Effector CD8-positive, alpha-beta T cell (primary cell): ENCODE measurements around the gene CLEC3B.
"Not testable (repeated sequence)": the region's sequence is repeated elsewhere in the genome, so short reads cannot be mapped to it uniquely, and the experiment has no call there.

Experiments
- DNase-seq: peaks from one replicate; lab custom pipeline; 2025; lab: John Stamatoyannopoulos, UW

CLEC3B gene

DNA sequence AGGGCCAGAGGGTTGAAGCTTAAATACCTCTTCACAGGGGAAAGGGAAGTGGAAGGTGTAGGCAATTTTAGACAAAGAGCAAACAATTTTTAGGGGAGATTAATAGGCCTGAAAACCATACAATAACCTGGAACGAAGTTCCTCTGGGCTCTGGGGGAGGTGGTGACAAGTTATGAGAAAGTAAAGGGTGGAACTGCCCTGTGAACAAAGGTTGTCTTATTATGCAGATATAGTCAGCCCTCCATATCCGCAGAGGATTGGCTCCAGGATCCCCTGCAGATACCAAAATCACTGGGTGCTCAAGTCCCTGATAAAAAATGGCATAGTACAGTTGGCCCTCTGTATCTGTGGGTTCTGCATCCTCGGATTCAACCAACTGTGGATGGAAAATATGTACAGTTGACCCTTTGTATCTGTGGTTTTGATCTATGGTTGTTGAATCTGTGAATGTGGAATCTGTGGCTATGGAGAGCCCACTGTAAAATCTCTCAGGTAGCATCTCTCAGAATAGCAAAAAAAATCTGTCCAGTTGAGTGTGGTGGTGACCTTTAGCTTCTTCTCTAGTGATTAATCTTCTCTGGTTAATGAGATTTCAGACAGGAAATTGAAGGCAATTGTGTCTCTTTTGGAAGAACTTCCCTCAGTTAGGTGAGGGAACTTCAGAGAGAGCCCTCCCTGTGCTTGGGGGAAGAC, 40.2 kb downstream of the CLEC3B start:
- DNase-seq, result no peak

DNA sequence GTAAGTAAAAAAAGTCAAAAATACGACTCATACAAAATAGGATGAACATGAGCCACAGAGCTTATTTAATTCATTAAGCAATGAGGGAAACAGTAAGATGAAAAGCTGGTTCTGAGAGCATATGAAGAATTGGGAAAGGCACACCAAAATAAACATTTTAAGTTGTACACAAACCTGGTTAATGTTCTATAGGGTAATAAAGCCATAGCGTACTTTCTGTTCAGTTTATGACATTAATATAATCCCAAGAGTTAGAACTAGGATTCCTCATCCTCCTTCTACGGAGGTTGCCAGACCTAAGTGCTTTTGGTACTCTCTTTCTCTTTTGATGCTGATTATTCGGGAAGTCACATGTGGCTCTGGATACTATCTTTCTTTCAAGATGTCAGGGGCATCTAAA, 41.4 kb downstream of the CLEC3B start:
- no peak for DNase-seq

DNA sequence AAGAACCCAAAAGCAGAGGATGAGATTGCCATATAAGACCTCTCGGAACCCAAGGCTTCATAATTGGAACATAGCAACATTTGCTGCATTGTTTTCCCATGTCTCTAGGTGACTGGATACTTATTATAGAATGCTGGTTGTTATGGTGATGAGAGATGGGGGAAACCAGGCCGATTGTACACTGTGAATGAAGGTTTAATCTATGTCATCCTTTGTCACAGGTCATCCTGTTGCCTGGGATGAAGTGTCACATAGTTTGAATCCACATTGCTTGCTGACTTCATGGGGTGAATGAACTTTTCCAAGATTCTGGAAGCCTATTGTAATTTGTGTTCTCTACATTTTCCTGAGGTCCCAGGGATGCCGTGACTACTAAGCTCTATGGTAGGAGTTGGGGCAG, 41.8 kb downstream of the CLEC3B start:
- no peak for DNase-seq

DNA sequence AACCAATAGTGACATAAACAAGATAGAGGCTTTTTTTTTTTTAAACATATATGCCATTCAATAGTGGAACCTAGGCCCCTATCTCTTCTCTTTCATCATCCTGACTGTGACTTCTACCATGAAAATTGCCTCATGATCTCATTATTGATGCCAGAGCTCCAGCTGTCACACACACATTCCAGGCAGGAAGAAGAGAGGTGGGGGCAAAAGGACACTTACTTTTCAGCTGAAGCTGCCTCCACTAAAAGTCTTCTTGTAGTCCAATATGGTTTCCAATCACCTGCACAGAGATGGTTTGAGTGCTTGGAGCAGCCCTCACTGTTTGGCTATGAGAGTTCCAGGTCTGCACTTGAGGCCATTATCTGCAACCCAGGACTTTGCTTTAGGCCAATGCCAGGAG, 45.0 kb downstream of the CLEC3B start:
- DNase-seq, result no peak

DNA sequence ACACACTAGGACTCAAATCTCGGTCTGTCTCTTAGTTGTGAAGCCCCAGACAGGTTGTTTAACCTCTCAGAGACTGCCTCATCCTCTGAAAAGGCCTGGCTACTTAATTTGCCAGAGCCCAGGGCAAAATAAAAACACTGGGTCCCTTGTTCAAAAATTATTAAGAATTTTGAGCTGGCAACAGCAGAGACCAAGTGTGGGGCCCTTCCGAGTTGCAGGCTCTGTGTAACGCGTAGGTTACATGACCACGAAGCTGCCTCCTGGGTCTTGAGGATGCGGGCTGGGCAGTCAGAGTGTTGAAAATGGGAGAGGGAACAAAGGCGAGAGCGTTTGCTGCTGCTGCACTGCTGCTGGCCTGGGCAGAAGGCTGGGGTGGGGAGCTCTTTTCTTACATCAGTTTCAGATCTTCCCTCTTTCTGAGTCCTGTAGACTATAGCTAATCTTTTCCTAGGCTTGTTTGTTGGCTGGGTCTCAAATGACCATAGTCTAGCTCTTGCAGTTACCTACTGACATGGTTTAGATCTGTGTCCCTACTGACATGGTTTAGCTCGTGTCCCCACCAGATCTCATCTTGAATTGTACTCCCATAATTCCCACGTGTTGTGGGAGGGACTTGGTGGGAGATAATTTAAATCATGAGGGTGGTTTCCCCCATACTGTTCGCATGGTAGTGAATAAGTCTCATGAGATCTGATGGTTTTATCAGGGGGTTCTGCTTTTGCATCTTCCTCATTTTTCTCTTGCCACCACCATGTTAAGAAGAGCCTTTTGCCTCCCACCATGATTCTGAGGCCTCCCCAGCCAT, 49.9 kb downstream of the CLEC3B start:
- no peak for DNase-seq

DNA sequence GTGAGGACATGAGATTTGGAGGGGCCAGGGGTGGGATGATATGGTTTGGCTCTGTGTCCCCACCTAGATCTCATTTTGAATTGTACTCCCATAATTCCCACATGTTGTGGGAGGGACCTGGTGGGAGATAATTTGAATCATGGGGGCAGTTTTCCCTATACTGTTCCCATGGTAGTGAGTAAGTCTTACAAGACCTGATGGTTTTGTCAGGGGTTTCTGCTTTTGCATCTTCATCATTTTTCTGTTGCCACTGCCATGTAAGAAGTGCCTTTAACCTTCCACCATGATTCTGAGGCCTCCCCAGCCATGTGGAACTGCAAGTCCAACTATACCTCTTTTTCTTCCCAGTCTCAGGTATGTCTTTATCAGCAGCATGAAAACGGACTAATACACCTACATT, 52.2 kb downstream of the CLEC3B start:
- not testable (repeated sequence) for DNase-seq

DNA sequence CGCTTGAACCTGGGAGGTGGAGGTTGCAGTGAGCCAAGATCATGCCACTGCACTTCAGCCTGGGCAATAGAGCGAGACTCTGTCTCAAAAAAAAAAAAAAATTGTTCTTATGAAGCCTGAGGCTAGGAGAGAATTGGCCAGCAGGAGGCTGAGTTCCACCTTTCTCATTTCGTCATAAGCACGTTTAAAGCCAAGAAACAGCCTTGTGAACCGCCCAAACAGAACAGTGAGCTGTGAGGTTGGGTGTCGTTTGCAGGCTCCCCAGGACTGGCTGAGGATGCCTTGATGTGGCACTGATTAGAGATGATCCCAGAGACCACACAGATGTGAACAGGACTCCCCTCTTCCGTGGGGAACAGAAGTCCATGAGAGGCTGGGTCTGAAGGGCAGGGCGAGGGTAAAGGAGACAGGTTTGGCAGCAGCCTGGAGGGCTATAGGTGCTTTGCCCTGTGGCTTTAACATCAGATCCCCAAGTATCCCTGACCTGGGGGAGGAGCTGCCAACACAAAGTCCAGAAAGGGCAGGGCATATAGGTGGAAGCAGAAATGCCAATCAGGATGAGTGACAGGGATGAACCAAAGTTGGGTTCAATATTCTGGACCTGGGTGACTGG, 52.9 kb downstream of the CLEC3B start:
- DNase-seq, result no peak

DNA sequence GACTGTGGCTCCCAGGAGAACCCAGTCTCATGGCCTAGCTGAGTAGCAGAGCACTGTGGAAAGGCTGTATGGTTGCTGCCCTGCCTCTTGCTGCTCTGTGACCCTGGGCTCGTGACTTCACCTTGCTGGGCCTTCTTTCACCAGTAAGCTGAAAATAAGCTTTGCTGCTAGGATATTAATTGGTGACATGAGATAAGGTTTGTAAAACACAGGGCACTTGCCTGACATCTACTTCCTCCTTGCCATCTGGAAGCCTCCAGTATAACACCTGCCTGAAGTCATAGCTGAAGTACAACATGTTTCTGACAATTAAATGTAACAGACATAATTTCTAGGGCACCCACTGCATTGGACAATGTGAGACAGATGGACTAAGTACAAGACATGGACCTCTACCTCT, 53.6 kb downstream of the CLEC3B start:
- no peak for DNase-seq

DNA sequence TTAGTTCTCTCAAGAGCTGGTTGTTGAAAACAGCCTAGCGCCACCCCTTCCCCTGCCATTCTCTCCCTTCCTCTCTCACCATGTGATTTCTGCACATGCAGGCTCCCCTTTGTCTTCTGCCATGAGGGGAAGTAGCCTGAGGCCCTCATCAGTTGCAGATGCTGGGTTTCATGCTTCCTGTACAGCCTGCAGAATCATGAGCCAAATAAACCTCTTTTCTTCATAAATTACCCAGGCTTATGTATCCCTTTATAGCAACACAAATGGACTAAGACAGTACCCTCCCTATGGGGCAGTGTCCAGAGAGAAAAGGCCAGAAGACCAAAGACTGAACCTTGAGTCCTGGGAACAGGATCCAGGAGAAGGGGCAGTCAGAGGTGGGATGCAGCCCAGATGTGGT, 54.7 kb downstream of the CLEC3B start:
- no peak for DNase-seq

DNA sequence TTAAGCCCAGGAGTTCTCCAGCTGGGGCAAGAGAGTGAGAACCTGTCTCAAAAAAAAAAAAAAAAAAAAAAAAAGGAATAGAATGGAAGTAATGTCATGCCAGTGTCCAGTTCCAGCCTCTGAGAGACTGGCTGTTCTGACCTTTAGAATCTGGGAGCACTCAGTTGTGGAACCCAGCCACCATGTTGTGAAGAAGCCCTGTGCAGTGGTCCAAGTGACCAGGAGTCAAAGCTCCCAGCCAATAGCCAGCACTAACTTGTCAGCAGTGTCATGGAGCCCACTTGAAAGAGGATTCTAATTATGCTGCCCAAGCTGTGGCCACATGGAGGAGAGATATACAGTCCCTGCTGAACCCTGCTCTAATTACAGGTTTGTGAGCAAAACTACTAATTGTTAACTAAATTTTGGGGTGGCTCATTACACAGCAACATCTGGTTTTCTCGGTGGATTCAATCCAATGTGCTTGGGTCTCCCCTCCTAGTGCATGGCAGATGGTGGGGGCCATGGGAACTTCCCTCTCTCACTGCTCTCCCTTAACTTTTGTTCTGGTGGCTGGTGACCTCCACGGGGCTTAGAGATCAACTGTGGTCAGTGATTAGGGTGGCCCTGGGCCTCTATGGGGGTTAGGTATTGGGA, 55.5 kb downstream of the CLEC3B start:
- DNase-seq, result no peak

DNA sequence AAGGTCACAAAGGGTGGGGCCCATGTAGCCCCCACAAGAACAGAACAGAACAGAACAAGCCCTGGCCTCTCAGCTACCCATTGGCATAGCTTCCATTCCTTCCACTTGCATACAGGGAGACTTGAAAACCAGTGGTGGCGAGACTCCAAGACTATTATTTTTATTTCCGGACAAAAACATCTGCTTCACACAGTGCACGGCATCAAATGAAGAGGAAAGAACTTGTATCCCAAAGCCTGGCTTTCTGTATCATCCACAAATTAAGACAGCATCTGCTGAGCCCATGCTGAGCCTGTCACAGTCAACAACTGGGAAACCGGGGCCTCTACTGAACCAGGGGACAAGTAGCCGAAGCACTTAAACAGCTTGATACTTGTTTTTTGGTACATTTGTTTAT, 56.0 kb downstream of the CLEC3B start:
- no peak for DNase-seq

DNA sequence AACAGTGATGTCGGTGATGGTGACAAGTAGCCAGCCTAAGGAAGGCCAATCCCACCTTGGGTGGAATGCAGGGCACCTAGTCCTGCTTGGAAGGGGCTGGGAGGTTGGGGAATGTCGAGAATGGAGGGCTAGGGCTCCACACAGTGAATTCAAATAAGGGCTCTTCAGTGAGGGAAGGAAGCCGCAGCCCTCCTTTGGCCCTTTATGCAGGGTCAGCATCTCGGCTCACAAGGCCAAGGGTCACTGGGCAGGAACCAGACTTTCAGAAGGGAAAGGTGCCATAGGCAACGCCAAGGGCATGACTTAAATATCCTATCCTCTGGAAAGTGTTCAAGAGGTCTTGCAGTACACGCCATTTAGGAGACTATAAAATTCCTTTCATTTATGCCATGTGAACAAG, 56.9 kb downstream of the CLEC3B start:
- no peak for DNase-seq

DNA sequence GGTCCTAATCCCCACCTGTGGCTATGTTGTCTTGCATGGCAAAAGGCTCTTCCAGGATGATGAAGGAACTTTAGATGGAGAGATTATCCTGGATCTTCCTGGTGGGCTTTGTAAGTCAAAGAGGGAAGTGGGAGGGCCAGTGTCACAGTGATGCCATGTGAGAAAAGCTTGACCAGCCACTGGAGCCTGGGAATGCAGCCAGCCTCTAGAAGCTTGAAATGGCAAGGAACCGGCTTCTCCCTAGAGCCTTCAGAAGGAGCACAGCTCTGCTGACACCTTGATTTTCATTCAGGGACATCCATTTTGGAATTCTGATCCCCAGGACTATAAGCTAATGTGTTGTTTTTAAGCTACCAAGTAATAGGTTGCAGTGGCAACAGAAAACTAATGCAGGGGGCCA, 58.3 kb downstream of the CLEC3B start:
- DNase-seq, result no peak

DNA sequence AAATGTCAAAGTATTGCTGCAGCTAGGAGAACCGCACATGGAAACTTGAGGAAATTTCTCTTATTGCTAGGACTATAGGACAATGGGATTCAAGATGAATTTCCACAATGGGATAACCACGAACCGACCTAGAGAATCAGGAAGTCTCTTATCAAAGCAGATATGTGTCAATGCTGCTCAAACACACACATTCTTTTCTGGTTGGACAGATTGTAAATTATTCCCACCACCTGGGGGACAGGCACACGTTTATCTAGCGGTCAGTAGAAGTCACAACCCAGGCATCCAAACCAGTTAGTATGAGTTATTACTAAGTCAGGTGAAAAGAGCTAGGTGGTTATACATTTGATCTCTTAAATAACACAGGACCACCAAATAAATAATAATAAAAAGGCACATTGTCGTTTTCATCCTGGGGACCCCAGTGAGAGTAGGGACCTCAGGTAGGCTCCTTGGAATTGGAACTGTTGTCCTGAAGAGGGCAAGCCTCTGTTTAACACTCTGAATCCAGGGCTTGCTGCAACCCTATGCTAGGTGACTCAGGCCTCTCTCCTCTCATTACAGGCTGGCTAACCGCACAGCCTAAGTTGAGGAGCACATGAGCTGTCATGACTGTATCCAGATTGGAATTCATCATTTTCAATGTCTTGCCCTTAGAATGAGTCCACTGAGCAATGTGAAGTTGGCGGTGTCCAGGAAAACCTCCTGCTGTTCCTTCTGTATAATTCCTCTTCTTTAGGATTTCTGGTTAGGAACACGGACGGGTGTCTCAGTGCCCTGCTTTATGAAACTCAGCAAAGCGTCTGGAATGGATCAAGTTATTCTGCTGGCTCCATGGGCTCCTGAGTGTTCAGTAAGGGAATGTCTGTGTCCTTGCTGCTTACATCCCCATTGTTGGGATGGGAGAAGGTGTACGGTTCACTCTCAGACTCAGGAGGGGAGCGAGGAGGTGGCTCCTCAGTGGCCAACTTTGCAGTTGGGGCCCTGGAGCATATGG, 59.0 kb downstream of the CLEC3B start:
- no peak for DNase-seq
